ENCODE measurements around the gene ARMC5. TPM values are rescaled to one million over a fixed set of nuclear protein-coding genes. Genes with fewer than 3 reads are reported as not detected.

The ARMC5 gene
- total RNA-seq, 1 experiment from 2014 or later: 11.8 TPM

GRCh38 chr16:31436221-31437045 lies 22.9 kb upstream of the ARMC5 start:
- Histone ChIP-seq H3K4me1 (ENCODE audit: control insufficient read depth in 1 of 2, insufficient read depth in 2 of 2, low read length in 2 of 2) (peaks cover 6 to 12% of the 10 kb centered on the region in 2 experiments; a peak in 3 of 4 replicates), H3K36me3 (ENCODE audit: control insufficient read depth in 1 of 2, insufficient read depth in 2 of 2, low read length in 2 of 2) (no peaks in the 10 kb centered on the region), H3K9me2 (ENCODE audit: insufficient read depth) (no peaks in the 10 kb centered on the region), H3K79me2 (ENCODE audit: insufficient read depth, low read length) (no peaks in the 10 kb centered on the region), H3K27me3 (ENCODE audit: insufficient read depth, low read length) (no peaks in the 10 kb centered on the region), H3K4me2 (ENCODE audit: low read length) (no peak overlapping the region), H4K20me1 (ENCODE audit: insufficient read depth) (no peaks in the 10 kb centered on the region), H2AFZ (ENCODE audit: low read depth, low read length, poor library complexity, severe bottlenecking) (no peak overlapping the region), H3K4me3 (replicated peaks in 1 of 2; ENCODE audit: low read depth in 1 of 2, low read length in 2 of 2) (no peak overlapping the region), H3K27ac (ENCODE audit: low read depth, low read length) (no peak overlapping the region; the same call in 1 of the 2 replicates), H3K9me3 (ENCODE audit: control insufficient read depth in 1 of 2, insufficient read depth in 1 of 2, low read depth in 1 of 2, low read length in 2 of 2) (no peaks in the 10 kb centered on the region), H3K9ac (ENCODE audit: low read length) (no peak overlapping the region)
- TF ChIP-seq TCF7L2 (IDR thresholded peaks at IDR 0.05; ENCODE audit: borderline replicate concordance, extremely low read depth, insufficient read depth, insufficient read length) (no peak), RAD21 (IDR thresholded peaks at IDR 0.05; ENCODE audit: low read depth) (no peak), REST (IDR thresholded peaks at IDR 0.05; ENCODE audit: low read depth) (no peak), SIN3A (IDR thresholded peaks at IDR 0.05; ENCODE audit: low read depth) (no peak), ZBTB33 (IDR thresholded peaks at IDR 0.05; ENCODE audit: extremely low read depth, insufficient replicate concordance, low read length) (no peak), ATF3 (IDR thresholded peaks at IDR 0.05) (no peak), MAX (IDR thresholded peaks at IDR 0.05) (no peak), CBX3 (IDR thresholded peaks at IDR 0.05; ENCODE audit: low read depth) (no peak), FOSL1 (IDR thresholded peaks at IDR 0.05; ENCODE audit: low read depth) (no peak), ZFX (IDR thresholded peaks at IDR 0.05) (no peak), CEBPB (IDR thresholded peaks at IDR 0.05; ENCODE audit: low read depth) (no peak), SP1 (IDR thresholded peaks at IDR 0.05; ENCODE audit: low read depth) (no peak), ELF1 (IDR thresholded peaks at IDR 0.05; ENCODE audit: borderline replicate concordance, low read depth) (no peak), POLR2AphosphoS5 (IDR thresholded peaks at IDR 0.05; ENCODE audit: low read depth, low read length) (no peak), JUND (IDR thresholded peaks at IDR 0.05) (no peak), CTCF (IDR thresholded peaks at IDR 0.05 in 2 of 3, conservative IDR thresholded peaks at IDR 0.05 in 1 of 3; ENCODE audit: borderline replicate concordance in 1 of 3, insufficient read depth in 1 of 3, low read depth in 2 of 3, low read length in 2 of 3) (no peak), POLR2A (IDR thresholded peaks at IDR 0.05; ENCODE audit: borderline replicate concordance, extremely low read depth, insufficient read depth, insufficient read length) (no peak), SRF (IDR thresholded peaks at IDR 0.05; ENCODE audit: low read depth) (no peak), EZH2phosphoT487 (IDR thresholded peaks at IDR 0.05; ENCODE audit: borderline replicate concordance) (no peak)
- RAD21 ChIA-PET (ENCODE audit: low non-redundant PET in 1 of 2, low total read pairs in 2 of 2, uncharacterized antibody in 2 of 2, unreplicated experiment in 2 of 2): no interaction called here
- ATAC-seq: no peak
- no peak for DNase-seq (ENCODE audit: low read depth, low spot score)
- intact Hi-C loops (cut with micrococcal nuclease): no loop called here
- no TSS peak for BruUV-seq (replicated peaks)
- CTCF ChIA-PET: interaction anchor here (1.8 kb wide), 1 partner anchor 483 kb away, joined by 5 read pairs; no protein-coding TSS in a partner anchor
- POLR2A ChIA-PET: no interaction called here

All from HCT116 (cell line).